ENCODE results near the gene RGCC. TPM values are rescaled to one million over a fixed set of nuclear protein-coding genes. Genes with fewer than 3 reads are reported as not detected.

The RGCC gene
- total and polyA plus RNA-seq, 9 of the 15 experiments (the other 6 are each of a cell fraction or from before 2014, with no cell fraction given), result 0.51 to 10.4 (median 5.8) TPM

DNA sequence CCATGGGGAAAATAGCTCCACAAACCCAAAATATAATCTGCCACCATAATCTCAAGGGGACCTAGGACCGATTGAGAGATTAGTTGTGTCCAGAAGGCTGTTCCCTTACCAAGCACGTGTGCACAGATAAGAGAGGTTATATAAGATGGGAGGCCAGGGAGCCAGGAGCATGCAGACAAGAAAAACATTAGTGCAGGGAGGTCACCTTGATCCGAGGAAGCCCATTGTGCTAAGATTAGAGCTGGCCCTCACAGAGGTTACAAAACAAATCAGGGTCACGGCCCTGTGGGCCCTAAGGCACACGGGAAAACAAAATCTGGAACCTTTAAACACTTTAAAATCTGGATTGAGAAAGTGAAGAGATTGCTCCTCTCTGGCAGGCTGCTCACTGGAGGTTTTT is 37.7 kb downstream of the RGCC start:
- Histone ChIP-seq H3K79me2 (ENCODE audit: control insufficient read depth, insufficient read depth, low read length) (no peaks in the 10 kb centered on the region), H3K9me3 (replicated peaks; ENCODE audit: control insufficient read depth, insufficient read depth, low read depth, low read length) (no peaks in the 10 kb centered on the region), H3K4me3 (no peak overlapping the region), H3K27me3 (ENCODE audit: control insufficient read depth in 2 of 2, insufficient read depth in 2 of 2, low read length in 2 of 2) (peaks cover 0 to 19% of the 10 kb centered on the region in 2 experiments; a peak in 3 of 5 replicates), H2AFZ (ENCODE audit: low read depth, low read length) (no peak overlapping the region), H3K4me1 (replicated peaks in 1 of 2; ENCODE audit: control insufficient read depth in 2 of 2, insufficient read depth in 2 of 2, low read length in 2 of 2) (no peaks in the 10 kb centered on the region), H3K27ac (ENCODE audit: extremely low read depth, low read depth, low read length) (no peak overlapping the region), H3K9me1 (ENCODE audit: control insufficient read depth, insufficient read depth, low read length) (no peaks in the 10 kb centered on the region), H3K4me2 (ENCODE audit: insufficient read depth, low read length) (no peak overlapping the region), H4K20me1 (replicated peaks; ENCODE audit: control insufficient read depth, insufficient read depth, low read length) (no peaks in the 10 kb centered on the region), H3K36me3 (ENCODE audit: control insufficient read depth, insufficient read depth, low read length) (no peaks in the 10 kb centered on the region), H3K9ac (ENCODE audit: insufficient read depth in 1 of 2, low read depth in 2 of 2, low read length in 2 of 2) (no peak overlapping the region)
- in situ Hi-C loops (cut with MboI), result no loop called here
- intact Hi-C loops (cut with micrococcal nuclease), result no loop called here
- no TSS peak for BruUV-seq (replicated peaks)
- DNase-seq (ENCODE audit: extremely low read depth in 1 of 4, low spot score in 3 of 4) (no peak), ATAC-seq (no peak), FAIRE-seq (no peak)
- WGBS (ENCODE audit: insufficient coverage, low coverage, missing lambda C conversion rate), result 0% methylated on average over 5 of the region's 5 CpGs
- ChIA-PET POLR2A (interaction anchor here (0.7 kb wide), 1 partner anchor 14 kb away, joined by 3 read pairs; no protein-coding TSS in a partner anchor), CTCF (ENCODE audit: low intra/inter-chr PET ratio) (no interaction called here)
- TF ChIP-seq RUNX1 (IDR thresholded peaks at IDR 0.05; ENCODE audit: low read depth) (no peak), GABPB1 (CRISPR knock-in tag; IDR thresholded peaks at IDR 0.05) (no peak), NFIC (IDR thresholded peaks at IDR 0.05) (no peak), ZNF282 (CRISPR knock-in tag; IDR thresholded peaks at IDR 0.05) (no peak), POU5F1 (IDR thresholded peaks at IDR 0.05; ENCODE audit: borderline replicate concordance, low read depth, low read length, partially characterized antibody) (no peak), ZNF695 (CRISPR knock-in tag; IDR thresholded peaks at IDR 0.05) (no peak), MAFF (IDR thresholded peaks at IDR 0.05; ENCODE audit: low read length) (no peak), GABPA (tag; conservative IDR thresholded peaks at IDR 0.05; ENCODE audit: low read depth) (no peak), HLTF (IDR thresholded peaks at IDR 0.05) (no peak), PRPF4 (IDR thresholded peaks at IDR 0.05; ENCODE audit: insufficient read depth, low read depth, low read length, poor library complexity, severe bottlenecking) (no peak), MED1 (CRISPR knock-in tag; IDR thresholded peaks at IDR 0.05; ENCODE audit: borderline replicate concordance) (no peak), ZNF551 (CRISPR knock-in tag; IDR thresholded peaks at IDR 0.05) (no peak)
- TF ChIP-seq, protein P1, sequence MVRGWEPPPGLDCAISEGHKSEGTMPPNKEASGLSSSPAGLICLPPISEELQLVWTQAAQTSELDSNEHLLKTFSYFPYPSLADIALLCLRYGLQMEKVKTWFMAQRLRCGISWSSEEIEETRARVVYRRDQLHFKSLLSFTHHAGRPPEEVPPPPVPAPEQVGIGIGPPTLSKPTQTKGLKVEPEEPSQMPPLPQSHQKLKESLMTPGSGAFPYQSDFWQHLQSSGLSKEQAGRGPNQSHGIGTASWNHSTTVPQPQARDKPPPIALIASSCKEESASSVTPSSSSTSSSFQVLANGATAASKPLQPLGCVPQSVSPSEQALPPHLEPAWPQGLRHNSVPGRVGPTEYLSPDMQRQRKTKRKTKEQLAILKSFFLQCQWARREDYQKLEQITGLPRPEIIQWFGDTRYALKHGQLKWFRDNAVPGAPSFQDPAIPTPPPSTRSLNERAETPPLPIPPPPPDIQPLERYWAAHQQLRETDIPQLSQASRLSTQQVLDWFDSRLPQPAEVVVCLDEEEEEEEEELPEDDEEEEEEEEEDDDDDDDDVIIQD (CRISPR knock-in tag; IDR thresholded peaks at IDR 0.05), result no peak
- TF ChIP-seq, protein P2, sequence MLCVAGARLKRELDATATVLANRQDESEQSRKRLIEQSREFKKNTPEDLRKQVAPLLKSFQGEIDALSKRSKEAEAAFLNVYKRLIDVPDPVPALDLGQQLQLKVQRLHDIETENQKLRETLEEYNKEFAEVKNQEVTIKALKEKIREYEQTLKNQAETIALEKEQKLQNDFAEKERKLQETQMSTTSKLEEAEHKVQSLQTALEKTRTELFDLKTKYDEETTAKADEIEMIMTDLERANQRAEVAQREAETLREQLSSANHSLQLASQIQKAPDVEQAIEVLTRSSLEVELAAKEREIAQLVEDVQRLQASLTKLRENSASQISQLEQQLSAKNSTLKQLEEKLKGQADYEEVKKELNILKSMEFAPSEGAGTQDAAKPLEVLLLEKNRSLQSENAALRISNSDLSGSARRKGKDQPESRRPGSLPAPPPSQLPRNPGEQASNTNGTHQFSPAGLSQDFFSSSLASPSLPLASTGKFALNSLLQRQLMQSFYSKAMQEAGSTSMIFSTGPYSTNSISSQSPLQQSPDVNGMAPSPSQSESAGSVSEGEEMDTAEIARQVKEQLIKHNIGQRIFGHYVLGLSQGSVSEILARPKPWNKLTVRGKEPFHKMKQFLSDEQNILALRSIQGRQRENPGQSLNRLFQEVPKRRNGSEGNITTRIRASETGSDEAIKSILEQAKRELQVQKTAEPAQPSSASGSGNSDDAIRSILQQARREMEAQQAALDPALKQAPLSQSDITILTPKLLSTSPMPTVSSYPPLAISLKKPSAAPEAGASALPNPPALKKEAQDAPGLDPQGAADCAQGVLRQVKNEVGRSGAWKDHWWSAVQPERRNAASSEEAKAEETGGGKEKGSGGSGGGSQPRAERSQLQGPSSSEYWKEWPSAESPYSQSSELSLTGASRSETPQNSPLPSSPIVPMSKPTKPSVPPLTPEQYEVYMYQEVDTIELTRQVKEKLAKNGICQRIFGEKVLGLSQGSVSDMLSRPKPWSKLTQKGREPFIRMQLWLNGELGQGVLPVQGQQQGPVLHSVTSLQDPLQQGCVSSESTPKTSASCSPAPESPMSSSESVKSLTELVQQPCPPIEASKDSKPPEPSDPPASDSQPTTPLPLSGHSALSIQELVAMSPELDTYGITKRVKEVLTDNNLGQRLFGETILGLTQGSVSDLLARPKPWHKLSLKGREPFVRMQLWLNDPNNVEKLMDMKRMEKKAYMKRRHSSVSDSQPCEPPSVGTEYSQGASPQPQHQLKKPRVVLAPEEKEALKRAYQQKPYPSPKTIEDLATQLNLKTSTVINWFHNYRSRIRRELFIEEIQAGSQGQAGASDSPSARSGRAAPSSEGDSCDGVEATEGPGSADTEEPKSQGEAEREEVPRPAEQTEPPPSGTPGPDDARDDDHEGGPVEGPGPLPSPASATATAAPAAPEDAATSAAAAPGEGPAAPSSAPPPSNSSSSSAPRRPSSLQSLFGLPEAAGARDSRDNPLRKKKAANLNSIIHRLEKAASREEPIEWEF (CRISPR knock-in tag; IDR thresholded peaks at IDR 0.05), result no peak

Measured in K562 (cell line).